HG03066 (cell line): ENCODE data around the gene ACBD6.

ENCODE experiments used
- ATAC-seq: cut with Tn5 transposase; IDR thresholded peaks from one replicate; pipeline ENCODE4 v1.9.1; 2021; ENCODE audit warnings: low read depth; ENCODE audit not compliant: unreplicated experiment

ACBD6 gene

DNA sequence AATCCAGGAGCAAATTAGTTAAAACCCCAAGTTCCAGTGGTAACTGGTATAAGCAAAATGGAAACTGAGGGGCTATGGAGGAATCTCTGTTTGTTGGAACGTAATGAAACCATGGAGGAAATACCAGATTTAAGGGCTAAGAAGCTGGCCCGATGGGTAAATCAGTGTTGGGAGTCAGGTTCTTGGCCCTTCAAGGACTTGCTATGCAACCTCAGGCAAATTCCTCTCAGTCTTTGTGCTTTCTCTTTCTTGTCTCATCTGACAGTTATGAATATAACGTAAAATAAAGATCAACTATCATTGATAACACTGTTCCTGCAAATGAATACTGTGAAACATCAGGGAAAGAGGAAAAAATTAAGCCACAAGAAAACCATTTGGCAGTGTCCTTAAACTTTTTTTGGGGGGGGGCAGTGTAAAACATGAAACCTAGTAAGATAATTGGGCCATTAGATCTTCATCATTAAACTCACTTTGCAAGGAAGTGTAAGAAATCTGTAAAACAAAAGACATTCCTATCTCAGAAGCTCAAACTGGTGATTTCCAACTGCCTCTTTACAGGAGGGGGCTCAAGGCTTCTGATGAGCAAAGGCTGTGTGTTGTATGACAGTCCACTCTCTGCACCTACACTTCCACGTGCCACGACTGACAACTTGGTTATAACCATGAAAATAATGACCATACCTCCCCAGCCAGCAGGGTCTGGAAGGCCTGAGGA lies 224.7 kb downstream of the ACBD6 start:
- ATAC-seq = no peak

DNA sequence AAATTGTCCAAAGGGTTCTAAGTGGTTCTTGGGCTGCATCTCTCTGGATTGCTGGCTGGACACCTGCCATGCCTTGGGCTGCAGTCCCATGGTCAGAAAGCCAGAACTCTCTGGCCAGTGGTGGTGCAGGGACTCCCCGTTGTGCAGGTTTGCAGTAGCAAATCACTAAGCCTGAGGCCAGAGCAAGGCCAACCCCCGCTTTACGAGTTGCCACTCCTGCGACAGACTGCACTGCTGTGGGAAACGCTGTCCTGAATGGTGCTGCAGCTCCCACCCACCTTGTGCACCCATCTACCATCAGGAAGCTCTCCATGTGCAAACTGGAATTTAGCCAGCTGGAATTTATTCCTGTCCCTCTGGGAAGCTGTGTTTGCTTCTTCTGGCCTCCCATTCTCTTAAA lies 226.7 kb downstream of the ACBD6 start:
- no peak for ATAC-seq

GRCh38 chr1:180274221-180274620 lies 228.2 kb downstream of the ACBD6 start:
- ATAC-seq = no peak

DNA sequence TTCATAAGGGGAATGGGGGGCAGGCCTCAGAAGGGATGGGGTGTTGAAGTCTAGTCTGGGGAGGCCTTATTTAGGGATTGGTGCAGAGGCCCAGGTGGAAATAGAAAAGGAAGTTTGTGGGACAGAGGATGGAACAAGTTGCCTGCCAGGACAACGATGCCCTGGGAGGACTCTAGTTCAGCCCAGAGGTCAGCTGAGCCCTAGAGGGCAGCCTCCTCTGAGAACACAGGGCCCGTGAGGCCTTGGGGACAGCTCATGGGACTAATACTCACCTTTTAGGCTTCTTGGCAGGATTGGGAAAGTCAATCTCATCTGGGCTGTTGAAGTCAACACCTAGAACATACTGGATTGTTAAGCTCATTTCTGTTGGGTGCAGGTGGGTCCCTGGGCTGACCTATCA lies 229.3 kb downstream of the ACBD6 start:
- ATAC-seq = no peak

DNA sequence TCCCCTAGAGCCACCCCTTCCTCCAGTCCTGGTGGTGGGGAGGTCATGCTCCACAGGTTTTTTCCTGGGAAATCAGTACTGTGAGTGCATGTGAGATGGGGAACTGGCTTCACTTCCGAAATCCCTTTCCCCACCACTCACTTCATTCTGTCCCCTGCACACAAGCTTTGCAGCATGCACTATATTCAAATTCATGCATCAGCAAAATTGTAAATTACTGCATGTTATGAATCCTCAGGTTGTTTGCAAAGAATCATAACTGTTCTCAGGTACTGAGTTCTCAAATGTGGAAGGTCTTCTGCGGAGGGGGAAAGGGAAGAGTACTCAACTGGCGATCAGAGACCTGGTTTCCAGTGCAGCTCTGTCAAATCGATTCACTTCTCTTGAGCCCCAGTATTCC lies 230.0 kb downstream of the ACBD6 start:
- no peak for ATAC-seq

GRCh38 chr1:180271272-180272255 lies 230.8 kb downstream of the ACBD6 start:
- ATAC-seq = no peak

GRCh38 chr1:180270530-180271271 lies 231.7 kb downstream of the ACBD6 start:
- no peak for ATAC-seq

DNA sequence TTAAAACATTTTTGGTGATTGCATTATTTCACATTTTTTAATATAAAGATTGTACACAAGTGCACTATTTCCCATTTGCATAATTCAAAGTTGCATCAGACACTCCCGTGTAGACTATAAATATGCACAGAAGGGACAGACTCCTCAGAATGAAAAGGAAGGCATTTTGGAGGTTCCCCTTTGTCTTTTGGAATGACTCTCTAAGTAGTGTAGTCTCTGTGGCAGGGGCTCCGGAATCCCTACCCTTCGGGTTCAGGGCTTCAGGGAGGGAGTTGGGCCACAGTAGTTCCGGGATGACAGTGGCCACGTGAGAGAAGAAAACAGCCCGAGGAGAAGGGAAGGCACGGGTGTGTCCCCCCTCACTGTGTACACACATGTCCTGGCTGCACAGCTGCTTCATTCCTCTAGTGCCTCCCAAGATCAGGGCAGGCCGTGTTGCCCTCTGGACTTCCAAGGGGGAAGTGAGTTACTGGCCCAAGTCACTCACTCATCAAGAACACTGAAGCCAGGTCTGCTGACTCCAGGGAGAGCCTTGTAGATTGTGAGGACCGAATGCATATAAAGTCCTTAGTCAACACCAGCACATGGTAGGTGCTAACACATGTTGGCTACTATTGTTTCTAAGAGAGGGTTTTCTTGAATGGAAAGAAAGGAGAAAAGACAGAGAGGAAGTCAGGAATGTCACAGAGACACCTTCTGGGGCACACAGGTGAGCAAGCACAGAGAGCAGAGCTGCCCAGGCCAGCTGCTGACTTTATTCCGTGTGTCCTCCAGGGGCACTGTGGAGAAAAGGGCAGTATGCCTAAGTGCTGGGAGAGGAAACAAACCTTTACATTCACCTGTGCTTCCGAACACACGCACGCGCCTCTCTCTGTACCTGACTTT lies 232.5 kb downstream of the ACBD6 start:
- no peak for ATAC-seq

DNA sequence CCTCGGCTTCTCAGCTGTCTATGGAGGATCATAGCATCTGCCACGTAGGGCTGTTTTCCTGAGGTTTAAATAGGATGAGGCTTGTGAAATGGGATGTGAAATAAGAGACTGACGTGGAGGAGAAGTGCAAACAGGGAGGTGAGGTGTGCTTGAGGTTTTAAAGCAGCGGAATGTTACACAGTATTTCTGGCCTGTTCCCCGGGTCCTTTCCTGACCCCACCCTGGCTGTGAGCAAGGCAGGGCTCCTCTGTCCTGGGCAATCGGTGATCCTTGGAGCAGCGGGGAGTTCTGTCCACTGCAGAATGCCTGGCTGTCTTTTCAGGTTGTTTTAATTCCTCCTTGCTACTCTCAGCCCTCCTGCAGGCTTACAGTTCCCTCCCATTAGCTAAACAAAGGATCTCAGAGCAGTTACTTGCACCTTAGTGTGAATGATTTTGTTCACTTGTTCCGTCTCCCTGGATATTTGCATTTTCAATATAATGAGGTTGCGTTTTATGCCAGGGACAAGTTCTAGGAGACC lies 233.8 kb downstream of the ACBD6 start:
- ATAC-seq = no peak

DNA sequence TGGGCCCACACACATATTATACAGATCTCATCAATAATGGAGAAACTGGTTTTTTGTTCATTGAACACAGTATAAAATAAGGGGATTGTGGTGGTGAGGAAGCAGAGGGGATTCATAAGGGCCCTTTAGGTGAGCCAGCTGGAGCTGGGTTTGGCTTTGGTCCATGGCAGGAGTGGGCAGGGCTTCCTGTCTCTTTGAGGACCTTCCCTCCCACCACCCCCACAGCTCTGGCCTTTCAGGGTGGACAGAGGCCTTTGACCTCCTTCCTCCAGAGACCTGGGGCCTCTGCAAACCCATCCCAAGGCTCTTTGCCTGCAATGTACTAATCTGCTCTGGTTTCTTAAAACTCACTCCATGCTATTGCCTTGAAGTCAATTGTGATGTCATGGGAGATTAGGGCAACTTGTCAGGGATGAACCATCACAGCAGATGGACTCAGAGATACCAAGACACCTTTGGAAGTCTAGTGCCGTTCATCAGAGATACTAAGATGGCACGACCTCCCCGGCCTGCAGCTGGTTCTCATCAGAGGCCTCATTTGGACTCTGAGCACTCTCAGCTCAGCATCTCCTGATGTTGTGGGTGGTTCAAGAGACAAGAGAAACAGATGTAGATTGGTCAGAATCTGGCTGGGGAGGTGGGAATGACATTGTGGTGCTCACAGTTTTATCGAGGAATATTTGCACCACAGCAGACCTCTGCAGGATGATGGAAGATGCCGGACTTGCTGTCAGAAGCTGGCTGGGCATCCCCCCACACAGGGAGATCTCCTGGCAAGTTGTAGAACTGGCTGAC lies 234.4 kb downstream of the ACBD6 start:
- no peak for ATAC-seq

GRCh38 chr1:180267211-180267561 lies 235.2 kb downstream of the ACBD6 start:
- ATAC-seq = no peak

DNA sequence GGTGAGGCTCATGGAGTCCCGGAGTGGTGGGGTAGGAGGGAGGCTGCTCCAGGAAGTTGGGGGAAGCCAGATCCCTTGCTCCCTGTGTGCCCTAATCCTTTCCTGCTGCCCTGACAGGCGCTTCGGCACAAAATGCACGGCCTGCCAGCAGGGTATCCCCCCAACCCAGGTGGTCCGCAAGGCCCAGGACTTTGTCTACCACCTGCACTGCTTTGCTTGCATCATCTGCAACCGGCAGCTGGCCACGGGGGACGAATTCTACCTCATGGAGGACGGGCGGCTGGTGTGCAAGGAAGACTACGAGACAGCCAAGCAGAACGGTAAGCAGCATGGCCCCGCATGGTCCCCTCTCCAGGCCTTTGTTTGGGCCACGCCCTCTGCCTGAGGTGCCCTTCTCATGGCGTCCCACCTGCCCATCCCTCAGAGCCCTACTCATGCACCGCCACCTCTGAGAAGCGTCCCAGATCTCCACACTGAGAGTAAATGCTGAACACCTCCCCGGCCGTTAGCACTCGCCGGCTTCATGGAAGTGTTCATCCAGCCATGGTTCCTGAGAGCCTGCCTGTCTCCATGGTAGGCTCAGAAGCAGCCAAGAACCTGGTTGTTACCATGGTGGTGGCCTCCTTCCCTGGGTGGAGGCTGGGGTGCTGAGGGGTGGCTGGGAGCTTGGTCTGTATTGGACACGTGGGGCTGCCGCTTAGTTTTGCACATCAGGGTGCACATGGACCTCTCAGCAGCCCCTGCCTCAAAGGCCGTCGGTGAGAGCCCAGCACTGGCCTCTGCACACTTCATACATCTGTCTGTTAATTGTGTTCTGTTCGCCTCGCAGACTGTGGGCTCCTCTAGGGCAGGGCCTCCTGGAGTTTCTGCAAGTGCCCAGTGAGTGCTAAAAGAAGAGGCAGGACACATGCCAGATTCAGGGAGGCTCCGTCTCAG lies 235.8 kb downstream of the ACBD6 start:
- ATAC-seq = no peak

DNA sequence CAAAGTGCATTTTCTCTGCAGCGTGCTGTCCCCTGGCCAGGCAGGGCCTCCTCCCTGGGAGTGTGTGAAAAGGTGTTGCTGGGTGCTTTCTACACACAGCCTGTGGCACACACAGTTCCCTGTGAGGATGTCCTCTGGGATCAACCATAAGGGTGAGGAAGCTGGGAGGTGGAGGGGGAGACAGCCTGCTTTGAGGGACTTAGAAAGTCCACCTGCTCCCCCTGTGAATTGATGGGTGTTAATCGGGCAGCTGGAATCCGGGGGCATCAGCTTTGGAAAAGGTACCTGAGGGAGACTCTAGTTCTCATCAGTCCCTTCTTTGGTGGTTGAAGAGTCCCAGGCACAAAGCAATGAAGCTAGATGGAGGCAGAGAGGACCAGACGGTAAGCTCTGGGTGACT lies 236.5 kb downstream of the ACBD6 start:
- no peak for ATAC-seq

DNA sequence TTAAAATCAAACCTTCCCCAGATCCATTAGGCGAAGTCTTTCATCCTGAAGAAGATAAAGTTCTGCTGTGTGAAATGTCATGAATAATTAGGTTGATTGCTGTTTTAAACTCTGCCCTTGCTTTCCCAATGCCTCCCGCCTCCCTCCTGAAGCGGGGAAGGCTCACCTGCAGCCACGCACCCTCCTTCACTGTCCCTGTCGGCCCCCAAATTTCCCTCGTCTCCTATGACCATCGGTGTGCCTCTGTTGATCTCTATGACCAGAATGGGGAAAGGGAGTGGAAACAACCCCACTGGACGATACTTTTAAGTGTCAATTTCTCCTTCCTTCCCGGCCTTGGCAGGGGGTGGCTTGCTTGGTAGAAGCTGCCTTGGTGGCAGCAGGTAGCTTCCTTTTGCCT lies 237.2 kb downstream of the ACBD6 start:
- ATAC-seq = no peak

GRCh38 chr1:180264595-180264994 lies 237.8 kb downstream of the ACBD6 start:
- ATAC-seq = no peak

DNA sequence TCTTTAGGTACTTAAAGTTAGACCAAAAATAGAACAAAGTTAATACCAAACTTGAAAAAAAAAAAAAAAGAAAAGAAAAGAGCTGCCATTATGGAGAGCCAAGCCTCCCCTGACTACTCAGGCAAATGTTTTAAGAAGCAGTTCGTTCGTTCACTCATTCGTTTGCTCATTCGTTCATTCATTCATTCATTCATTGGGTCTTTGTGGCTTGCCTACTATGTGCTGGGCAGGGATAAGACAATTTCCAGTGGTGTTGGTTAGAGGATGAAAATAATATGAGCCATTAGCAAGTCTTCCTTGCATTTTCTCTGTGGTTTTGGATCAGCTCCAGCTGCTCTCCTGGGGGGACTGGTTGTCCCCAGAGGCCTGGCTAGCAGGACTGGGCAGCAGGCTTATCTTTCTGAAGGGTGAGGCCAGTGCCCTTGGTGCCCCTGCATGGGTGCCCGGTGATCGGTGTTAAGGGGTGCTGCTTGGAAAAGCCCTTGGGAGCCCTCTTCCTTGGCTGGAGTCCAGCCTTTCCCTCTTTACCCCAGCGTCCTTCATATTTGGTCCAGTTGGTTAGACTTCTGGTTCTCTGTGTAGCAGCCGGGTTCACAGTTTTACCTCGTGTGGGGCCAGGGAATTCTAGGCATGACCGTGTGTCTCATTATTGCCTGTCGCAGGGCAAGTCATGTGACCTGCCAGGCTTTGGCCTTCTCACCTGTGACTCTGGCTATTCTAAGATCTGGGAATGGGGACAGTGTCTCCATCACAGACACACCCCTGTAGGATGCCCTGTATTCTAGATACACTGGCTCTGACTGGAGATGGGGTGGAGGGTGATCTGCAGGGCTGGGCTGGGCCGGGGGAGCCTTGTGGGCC lies 239.5 kb downstream of the ACBD6 start:
- ATAC-seq = no peak

- no peak for ATAC-seq
Measured at GRCh38 chr1:180261524-180262155, 240.7 kb downstream of the ACBD6 start.
